ENCODE data around the gene EBPL. TPM values are rescaled to one million over a fixed set of nuclear protein-coding genes. Genes with fewer than 3 reads are reported as not detected.
"Not testable (repeated sequence)": the region's sequence is repeated elsewhere in the genome, so short reads cannot be mapped to it uniquely, and the experiment has no call there.

Gene EBPL
- total RNA-seq, 2 donors from 2014 or later: 30.7 to 72.1 TPM

DNA sequence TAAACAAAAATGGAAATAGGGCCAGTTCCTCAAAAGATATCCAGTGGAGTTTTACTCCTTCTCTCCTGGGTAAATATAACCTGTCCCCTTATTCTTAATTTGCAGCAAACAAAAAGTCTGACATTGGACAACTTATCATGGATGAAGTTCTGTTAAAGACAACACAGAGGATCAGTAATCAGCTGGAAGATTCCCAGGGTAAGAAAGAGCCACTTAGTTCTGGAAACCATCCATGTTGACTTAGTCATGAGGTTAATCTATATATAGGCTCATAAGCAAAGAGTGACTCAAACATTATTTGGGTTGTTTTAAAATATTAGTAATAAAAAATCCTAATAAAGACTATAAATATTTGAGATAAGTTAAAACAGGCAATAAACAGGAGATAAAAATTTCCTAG is 40.5 kb upstream of the EBPL start:
- TF ChIP-seq CTCF (IDR thresholded peaks at IDR 0.05) (no peak), POLR2A (IDR thresholded peaks at IDR 0.05) (no peak)
- intact Hi-C loops (cut with DNase I): no loop called here

GRCh38 chr13:49716615-49717014 is 25.3 kb upstream of the EBPL start:
- Histone ChIP-seq H3K4me1 (peaks cover under 1% of the 10 kb centered on the region), H3K27ac (no peak overlapping the region), H3K36me3 (replicated peaks in 1 of 2; ENCODE audit: insufficient read depth in 1 of 2, low read depth in 2 of 2) (peaks cover 0 to 2% of the 10 kb centered on the region in 2 donors), H3K4me3 (no peak overlapping the region), H3K27me3 (no peaks in the 10 kb centered on the region), H3K9me3 (peaks cover 0 to 3% (median 0%) of the 10 kb centered on the region in 3 donors)
- ATAC-seq: no peak
- 93 to 97% methylated on average over 6 of the region's 6 CpGs for WGBS, 2 donors
- intact Hi-C loops (cut with DNase I): no loop called here
- no peak for DNase-seq
- TF ChIP-seq CTCF (IDR thresholded peaks at IDR 0.05) (no peak), POLR2A (IDR thresholded peaks at IDR 0.05) (no peak)

More for the DNA sequence above, 40.5 kb upstream of the EBPL start:
- Histone ChIP-seq H3K9me3 (no peaks in the 10 kb centered on the region), H3K4me3 (no peak overlapping the region), H3K4me1 (peaks cover 24% of the 10 kb centered on the region), H3K27ac (no peak overlapping the region), H3K27me3 (no peaks in the 10 kb centered on the region), H3K36me3 (replicated peaks in 1 of 2; ENCODE audit: insufficient read depth in 1 of 2, low read depth in 2 of 2) (no peaks in the 10 kb centered on the region)
- no peak for DNase-seq
- ATAC-seq: no peak

- WGBS, 2 donors: 98 to 100% methylated on average over 1 of the region's 1 CpG
- ATAC-seq (no peak), DNase-seq (no peak)
- Histone ChIP-seq H3K27me3 (no peaks in the 10 kb centered on the region), H3K36me3 (replicated peaks in 1 of 2; ENCODE audit: insufficient read depth in 1 of 2, low read depth in 2 of 2) (peaks cover 0 to 1% of the 10 kb centered on the region in 2 donors), H3K4me1 (peaks cover 10% of the 10 kb centered on the region), H3K27ac (no peak overlapping the region), H3K9me3 (peaks cover 0 to 3% (median 0%) of the 10 kb centered on the region in 3 donors), H3K4me3 (no peak overlapping the region)
- intact Hi-C loops (cut with DNase I): no loop called here
- TF ChIP-seq POLR2A (IDR thresholded peaks at IDR 0.05): no peak
- TF ChIP-seq CTCF (IDR thresholded peaks at IDR 0.05): no peak
Observed at GRCh38 chr13:49714757-49715156, 23.5 kb upstream of the EBPL start.

GRCh38 chr13:49711218-49711863 is 20.1 kb upstream of the EBPL start:
- intact Hi-C loops (cut with DNase I): no loop called here
- TF ChIP-seq CTCF (IDR thresholded peaks at IDR 0.05): no peak
- TF ChIP-seq POLR2A (IDR thresholded peaks at IDR 0.05): no peak
- Histone ChIP-seq H3K27me3 (no peaks in the 10 kb centered on the region), H3K4me1 (peaks cover 10% of the 10 kb centered on the region), H3K4me3 (no peak overlapping the region), H3K36me3 (replicated peaks in 1 of 2; ENCODE audit: insufficient read depth in 1 of 2, low read depth in 2 of 2) (no peaks in the 10 kb centered on the region), H3K27ac (no peak overlapping the region), H3K9me3 (peaks cover 0 to 3% (median 0%) of the 10 kb centered on the region in 3 donors)
- 55 to 68% methylated on average over 2 of the region's 2 CpGs for WGBS, 2 donors
- ATAC-seq: no peak
- no peak for DNase-seq

DNA sequence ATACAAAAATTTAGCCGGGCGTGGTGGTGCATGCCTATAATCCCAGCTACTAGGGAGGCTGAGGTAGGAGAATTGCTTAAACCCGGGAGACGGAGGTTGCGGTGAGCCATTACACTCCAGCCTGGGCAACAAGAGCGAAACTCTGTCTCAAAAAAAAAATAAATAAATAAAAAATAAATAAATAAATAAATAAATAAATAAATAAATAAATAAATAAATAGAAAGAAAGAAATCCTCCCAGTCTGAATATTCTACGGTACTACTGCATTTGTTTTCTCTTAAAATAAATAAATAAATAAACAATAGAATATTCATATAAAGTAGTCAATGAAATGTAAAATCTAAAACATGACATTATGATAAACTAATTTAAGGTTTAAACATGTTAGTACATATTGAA is 13.0 kb upstream of the EBPL start:
- DNase-seq; H3K27me3 ChIP-seq; ATAC-seq; intact Hi-C loops (cut with DNase I); H3K4me3 ChIP-seq; H3K27ac ChIP-seq; H3K9me3 ChIP-seq; H3K4me1 ChIP-seq: not testable (repeated sequence)
- 97 to 99% methylated on average over 7 of the region's 7 CpGs for WGBS, 2 donors
- H3K36me3 ChIP-seq (replicated peaks in 1 of 2; ENCODE audit: insufficient read depth in 1 of 2, low read depth in 2 of 2): peaks cover 13 to 18% of the 10 kb centered on the region in 2 donors
